ENCODE results near the gene NOVA2.

The NOVA2 gene

DNA sequence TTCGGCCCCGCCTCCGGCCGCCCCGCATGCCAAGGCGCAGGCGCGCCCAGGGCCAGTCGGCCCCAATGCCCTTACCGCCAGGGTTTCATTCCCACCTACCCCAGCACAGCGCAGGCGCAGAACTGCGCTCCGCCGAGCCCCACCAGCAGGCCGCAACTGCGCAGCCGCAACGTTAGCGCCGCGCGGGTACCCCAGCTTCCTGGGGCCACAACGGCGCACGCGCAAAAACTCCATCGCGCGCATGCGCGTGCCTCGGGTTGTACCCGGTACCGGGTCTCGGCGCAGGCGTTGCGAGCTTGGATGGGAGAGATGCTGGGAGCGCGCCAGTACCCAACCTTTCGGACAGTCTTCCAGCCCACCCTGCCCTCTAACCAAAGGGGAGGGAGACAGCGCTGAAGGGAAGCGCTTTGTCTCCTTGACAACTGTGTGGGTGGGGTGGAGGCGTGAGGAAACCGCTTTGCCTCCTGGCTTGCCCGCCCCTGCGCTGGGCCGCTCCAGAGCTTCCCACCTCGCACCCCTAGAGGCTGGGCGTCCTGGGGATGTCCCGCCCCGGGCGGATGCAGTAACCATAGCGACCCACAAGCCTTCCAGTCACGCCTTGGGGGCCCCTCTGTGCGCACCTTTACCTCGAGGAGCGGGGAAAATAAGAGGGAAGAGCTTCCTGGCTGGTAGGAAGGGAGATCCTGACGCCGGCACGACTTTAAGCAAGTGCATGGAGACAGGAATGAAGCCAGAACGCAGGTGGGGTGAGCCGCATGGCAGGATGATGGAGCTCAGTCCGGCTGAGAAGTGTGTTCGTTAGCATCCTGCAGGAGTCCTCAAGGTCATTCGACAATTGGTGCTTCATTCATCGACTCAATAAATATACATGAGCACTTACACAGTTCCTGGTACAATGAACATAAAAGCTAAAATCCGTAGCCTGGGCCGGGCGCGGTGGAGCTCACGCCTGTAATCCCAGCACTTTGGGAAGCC is 70.7 kb downstream of the NOVA2 start:
- peak overlapping the region; percentile 82 for H3K27ac ChIP-seq
- no peak for TF ChIP-seq CTCF (conservative IDR thresholded peaks at IDR 0.05)

- TF ChIP-seq CTCF (conservative IDR thresholded peaks at IDR 0.05): no peak
- H3K27ac ChIP-seq: peak within 1 kb of the TSS; percentile 82
Observed at GRCh38 chr19:45901912-45902650, 71.6 kb downstream of the NOVA2 start, which contains the start of gene MYPOP. Gene MYPOP (minus strand): TSS chr19:45902613. CDS start chr19:45901773, 840 bp downstream.

- peak overlapping the region; percentile 82; the same call in 1 of the 2 replicates for H3K27ac ChIP-seq
- TF ChIP-seq CTCF (conservative IDR thresholded peaks at IDR 0.05): no peak
Observed at GRCh38 chr19:45901432-45901911, 72.2 kb downstream of the NOVA2 start.

DNA sequence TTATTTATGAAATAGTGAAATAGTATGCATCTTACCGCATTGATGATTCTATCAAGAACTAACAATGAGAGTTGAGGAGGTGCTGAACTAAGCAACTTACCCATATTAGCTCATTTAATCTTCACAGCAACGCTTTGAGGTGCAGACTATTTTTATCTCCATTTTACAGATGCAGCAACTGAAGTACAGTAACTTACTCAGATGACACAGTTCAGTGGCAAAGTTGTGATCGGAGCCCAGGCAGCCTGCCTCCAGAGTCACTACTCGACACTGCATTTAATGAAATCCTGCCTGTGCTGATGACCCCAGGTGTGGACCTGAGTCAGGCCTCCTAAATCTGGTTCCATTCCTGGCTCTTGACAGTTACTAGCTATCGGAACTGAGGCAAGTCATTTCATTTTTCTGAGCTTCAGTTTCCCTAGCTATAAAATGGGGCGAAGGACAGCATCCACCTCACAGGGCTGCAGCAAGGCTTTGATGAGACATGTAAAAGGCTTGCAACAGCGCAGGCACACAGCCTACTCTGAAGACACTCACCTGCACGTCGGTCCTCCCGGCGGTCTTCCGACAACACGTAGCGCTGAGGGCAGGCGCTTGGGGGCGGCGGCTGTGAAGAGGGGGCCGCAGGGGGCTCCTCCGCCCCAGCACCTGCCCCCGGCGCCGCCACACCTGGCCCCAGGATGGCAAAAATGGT is 72.8 kb downstream of the NOVA2 start:
- TF ChIP-seq CTCF (conservative IDR thresholded peaks at IDR 0.05): no peak
- H3K27ac ChIP-seq: peak overlapping the region; percentile 82; the same call in 1 of the 2 replicates

- H3K27ac ChIP-seq: no peak overlapping the region
- TF ChIP-seq CTCF (conservative IDR thresholded peaks at IDR 0.05): no peak
Observed at GRCh38 chr19:45899919-45900589, 73.6 kb downstream of the NOVA2 start.

- H3K27ac ChIP-seq: no peak overlapping the region
- no peak for TF ChIP-seq CTCF (conservative IDR thresholded peaks at IDR 0.05)
Observed at GRCh38 chr19:45899253-45899652, 74.4 kb downstream of the NOVA2 start.

Measured in VCaP (cell line).